HG03442 (cell line): ENCODE measurements around the gene USF2.

Experiments used
- ATAC-seq: cut with Tn5 transposase; IDR thresholded peaks from one replicate; pipeline ENCODE4 v1.9.1; 2021; ENCODE audit warnings: mild to moderate bottlenecking, moderate library complexity; ENCODE audit not compliant: unreplicated experiment

Gene USF2

DNA sequence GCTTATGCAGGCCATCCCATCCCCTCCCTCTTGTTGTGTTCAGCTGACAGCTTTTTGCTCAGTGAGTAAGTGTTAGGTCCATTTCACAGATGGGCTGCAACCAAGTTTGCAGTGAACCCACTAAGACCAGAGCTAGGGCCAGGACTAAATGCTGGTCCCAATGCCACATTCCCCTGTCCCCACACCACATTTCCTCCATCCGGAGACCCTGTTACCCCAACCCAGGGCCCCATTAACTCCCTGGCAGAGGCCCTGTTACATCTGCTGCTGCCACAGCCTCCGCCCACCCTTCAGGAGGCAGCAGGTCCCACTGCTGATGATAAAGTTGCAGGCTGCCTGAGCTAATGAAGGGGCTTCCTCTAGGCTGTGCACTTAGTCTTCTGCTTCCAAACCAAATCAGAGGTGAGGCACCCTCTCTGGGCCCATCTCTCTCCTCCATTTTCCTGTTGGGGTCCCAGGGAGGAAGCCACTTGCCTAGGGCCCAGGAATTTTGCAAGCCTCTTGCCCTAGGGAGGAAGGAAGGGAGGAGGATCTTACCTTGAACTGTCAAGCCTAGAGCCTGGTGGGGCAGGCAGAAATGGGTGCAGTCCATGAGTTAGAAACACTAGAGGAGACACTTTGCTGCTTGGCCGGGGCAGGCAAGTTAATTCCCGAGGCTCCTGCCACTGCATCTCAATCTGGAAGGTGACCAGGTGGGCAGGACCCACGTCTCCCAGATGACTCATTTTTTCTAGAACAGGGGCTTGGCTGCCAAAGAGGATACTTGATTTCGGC is 3.4 kb upstream of the USF2 start:
- ATAC-seq: no peak

DNA sequence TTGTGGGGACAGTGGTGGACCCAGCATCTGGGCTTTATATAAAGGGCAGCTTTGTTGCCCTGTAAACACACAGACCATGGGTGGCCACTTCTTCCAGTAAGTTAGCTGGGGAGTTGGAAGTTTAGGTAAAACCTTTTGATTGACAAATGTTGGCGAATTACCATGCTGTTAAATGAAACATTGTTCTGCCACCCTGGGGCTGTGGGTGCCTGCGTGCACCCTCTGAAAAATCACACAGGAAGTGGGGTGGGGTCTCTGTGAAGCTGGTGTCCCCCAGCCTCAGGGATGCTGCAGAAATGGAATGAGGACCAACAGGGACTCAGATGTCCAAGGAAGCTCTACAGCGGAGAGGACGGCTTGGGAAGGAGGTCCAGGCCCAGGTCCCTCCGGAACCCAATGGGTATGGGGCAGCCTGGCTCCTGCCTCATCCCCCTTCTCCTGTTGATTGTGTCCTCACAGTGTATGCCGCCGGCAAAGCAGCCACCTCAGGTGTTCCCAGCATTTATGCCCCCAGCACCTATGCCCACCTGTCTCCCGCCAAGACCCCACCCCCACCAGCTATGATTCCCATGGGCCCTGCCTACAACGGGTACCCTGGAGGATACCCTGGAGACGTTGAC is 2.8 kb upstream of the USF2 start:
- ATAC-seq: no peak

DNA sequence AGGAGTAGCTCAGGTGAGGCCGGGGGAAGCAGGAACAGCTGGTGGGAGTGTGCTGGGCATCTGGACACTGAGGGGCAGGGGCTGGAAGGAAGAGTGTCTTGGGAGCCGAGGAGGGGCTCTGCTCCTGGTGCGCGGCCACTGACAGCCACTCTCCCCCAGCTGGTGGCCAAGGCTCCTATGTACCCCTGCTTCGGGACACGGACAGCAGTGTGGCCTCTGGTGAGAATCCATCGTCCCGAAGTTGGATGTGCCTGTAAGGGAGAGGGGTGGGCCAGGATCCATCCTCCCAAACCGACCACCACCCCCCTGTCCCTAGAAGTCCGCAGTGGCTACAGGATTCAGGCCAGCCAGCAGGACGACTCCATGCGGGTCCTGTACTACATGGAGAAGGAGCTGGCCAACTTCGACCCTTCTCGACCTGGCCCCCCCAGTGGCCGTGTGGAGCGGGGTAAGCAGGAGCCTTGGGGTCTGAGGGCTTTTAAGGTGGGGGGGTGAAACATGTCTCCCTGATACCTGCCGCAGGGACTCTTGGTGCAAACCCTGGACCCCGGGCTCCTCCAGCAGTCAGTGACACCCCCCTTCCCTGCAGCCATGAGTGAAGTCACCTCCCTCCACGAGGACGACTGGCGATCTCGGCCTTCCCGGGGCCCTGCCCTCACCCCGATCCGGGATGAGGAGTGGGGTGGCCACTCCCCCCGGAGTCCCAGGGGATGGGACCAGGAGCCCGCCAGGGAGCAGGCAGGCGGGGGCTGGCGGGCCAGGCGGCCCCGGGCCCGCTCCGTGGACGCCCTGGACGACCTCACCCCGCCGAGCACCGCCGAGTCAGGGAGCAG is 2.0 kb upstream of the USF2 start:
- ATAC-seq: no peak

DNA sequence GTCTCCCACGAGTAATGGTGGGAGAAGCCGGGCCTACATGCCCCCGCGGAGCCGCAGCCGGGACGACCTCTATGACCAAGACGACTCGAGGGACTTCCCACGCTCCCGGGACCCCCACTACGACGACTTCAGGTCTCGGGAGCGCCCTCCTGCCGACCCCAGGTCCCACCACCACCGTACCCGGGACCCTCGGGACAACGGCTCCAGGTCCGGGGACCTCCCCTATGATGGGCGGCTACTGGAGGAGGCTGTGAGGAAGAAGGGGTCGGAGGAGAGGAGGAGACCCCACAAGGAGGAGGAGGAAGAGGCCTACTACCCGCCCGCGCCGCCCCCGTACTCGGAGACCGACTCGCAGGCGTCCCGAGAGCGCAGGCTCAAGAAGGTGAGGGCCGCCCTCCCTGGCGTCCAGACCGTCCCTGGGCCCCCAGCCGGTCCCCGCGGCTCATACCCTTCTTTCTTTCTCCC is 1.4 kb upstream of the USF2 start:
- no peak for ATAC-seq

DNA sequence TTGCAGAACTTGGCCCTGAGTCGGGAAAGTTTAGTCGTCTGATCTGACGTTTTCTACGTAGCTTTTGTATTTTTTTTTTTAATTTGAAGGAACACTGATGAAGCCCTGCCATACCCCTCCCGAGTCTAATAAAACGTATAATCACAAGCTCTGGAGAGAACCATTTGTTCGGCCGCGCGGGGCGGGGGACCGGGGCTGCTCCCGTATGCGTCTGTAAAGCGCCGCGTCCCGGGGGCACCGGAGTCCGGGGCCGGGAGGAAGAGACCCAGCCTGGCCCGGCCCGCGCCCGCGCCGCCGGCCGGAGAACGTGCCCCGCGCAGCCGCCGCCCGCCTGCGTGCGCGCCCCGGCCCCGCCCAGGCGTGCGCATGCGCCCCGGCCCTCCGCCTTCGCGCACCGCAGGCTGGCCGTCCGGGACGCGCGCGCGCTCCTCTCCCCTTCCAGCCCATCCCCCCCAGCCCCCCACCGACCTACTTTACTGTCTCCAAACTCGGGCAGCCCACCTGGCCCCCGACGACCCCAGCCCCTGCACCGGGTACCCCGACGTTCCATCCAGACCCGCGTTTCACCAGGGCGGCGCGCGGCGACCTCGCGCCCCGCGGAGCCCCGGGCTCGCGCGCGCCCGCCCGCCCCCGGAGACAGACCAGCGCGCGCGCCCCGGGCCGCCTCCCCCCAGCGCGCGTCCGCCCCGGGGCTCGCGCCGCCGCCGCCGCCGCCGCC is 785 bp upstream of the USF2 start:
- ATAC-seq: peak; percentile 41

DNA sequence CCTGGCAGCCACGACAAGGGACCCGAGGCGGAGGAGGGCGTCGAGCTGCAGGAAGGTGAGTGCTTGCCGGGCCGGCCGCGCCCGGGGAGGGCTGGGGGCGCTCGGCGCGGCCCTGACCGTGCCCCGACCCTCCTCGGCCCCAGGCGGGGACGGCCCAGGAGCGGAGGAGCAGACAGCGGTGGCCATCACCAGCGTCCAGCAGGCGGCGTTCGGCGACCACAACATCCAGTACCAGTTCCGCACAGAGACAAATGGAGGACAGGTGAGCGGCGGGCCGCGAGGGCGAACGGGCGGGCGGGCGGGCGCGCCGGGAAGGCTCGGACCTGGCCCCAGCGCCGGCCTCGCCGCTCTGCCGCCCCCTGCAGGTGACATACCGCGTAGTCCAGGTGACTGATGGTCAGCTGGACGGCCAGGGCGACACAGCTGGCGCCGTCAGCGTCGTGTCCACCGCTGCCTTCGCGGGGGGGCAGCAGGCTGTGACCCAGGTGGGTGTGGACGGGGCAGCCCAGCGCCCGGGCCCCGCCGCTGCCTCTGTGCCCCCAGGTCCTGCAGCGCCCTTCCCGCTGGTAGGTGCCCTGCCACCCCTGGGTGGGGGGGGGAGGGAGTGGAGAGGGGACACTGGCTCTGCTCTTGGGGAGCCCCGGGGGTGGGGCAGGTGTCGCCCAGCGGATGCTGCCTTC is 816 bp downstream of the USF2 start:
- ATAC-seq: peak; percentile 55

DNA sequence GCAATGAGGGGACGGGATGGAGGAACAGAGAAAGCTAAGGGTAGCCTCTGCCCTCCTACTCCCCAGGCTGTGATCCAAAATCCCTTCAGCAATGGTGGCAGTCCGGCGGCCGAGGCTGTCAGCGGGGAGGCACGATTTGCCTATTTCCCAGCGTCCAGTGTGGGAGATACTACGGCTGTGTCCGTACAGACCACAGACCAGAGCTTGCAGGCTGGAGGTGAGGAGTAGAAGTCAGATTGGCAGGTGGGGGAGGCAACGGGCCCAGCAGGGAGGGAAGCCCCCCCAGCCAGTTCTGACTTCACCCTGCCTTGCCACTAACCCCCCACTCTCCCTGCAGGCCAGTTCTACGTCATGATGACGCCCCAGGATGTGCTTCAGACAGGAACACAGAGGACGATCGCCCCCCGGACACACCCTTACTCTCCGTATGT is 1.6 kb downstream of the USF2 start:
- ATAC-seq: no peak

DNA sequence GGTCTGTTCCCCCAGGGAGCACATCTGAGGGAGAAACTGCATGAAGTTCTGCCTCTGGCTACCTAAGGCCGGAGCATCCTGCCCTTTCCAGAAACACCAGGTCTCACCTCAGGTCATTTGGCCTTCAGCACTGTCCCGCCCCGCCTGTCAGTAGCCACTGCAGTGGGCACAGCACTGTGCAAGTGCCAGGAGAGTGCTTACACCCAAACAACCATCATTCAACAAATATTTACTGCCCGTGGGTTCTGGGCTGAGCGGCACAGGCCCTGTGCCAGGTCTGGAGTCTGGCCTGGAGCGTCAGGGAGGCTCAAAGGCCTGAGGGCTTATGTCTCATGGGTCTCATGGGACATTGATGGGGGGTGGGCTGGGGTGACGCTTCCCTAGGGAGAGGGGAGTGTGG is 2.8 kb downstream of the USF2 start:
- no peak for ATAC-seq

DNA sequence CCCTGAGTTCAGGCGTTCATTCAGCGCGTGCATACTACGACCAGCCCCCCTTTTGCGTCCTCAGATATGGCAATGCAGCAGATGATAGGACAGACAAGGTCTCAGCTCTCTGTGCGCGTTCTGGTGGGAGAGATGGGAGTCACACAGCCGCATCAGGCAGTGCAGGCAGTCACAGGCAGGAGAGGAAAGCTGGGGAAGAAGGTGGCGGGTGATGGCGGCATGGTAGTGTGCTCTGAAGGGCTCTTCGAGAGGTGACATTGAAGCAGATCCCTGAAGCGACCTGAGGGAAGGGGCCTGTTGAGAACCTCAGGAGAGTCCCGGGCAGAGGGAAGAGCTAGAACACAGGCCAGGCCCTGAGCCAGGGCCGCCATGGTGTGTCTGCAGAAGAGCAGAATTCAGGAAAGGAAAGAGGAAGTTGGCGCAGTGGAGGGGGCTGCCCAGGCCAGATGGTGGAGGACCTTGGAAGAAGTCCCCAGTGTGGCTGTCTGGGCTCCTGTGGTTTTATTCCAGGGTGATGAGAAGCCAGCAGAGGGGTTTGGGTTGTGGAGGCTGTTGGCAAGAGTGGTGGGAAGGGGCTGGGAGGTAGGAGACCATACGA is 3.5 kb downstream of the USF2 start:
- ATAC-seq: no peak

DNA sequence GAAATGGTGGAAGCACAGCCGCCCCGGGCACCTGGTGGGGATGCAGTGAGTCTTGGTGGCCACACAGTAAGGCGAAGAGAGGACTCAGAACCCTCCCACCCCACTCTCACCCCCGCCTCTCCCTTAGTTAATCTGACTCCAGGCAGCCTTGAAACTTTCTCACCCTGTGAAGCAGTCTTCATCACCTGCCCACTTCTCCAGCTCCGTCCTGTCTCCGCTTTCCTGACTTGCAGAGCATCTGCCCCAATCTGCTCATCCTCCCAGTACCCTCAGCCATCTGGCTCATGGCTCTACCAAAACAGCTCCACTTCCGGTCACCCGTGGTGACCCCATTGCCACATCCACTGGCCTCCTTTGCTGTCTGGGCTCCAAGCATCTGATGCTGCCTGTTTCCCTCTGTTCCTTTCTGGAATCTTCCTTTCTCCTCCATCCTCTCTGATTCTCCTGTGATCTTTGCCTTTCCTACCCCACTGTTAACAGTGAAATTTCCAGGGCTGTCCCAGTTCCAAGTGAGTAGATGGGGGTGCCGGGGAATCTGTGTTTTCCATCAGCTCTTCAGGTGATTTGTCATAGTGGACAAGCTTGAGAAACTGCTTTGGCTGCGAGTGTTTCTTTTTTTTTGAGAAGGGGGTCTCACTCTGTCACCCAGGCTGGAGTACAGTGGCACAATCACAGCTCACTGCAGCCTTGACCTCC is 4.3 kb downstream of the USF2 start:
- ATAC-seq: no peak

DNA sequence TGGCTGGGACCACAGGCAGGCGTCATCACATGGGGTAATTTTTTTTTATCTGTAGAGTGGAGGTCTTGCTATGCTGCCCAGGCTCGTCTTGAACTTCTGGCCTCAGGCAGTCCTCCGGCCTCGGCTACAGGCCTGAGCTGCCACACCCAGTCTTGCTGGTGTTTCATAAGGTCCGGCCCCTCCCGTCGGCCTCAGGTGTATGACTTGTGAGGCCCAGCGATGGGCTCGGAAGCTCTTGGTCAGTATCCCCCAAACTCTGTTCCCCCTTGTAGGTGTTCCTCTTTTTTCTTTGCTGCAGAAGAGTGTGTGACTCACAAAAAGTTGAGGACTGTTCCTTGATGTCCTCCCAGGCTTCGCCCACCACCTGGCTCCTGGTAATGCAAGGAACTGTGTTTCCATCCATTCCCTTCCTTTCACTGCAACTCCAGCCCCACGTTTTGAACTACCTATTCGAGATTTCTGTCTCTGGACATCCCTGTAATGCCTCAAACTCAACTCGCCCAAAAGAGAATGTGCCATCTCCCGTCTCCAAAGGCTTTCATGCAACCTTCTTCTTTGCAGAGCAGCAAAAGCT is 5.0 kb downstream of the USF2 start:
- ATAC-seq: no peak

DNA sequence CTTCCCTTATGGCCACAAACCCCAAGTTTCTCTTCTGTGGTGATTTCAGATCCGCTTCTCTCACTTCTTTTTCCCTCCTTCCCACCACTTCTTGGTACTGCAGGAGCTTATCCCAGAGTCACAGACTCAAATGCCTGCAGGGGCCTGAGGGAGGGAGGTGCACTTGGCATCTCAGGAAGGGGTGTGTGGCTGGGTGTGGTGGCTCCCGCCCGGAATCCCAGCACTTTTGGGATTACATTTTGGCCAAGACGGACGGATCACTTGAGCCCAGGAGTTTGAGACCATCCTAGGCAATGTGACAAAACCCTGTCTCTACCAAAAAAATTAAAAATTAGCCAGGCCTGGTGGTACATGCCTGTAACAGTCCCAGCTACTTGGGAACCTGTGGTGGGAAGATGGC is 5.6 kb downstream of the USF2 start:
- no peak for ATAC-seq

DNA sequence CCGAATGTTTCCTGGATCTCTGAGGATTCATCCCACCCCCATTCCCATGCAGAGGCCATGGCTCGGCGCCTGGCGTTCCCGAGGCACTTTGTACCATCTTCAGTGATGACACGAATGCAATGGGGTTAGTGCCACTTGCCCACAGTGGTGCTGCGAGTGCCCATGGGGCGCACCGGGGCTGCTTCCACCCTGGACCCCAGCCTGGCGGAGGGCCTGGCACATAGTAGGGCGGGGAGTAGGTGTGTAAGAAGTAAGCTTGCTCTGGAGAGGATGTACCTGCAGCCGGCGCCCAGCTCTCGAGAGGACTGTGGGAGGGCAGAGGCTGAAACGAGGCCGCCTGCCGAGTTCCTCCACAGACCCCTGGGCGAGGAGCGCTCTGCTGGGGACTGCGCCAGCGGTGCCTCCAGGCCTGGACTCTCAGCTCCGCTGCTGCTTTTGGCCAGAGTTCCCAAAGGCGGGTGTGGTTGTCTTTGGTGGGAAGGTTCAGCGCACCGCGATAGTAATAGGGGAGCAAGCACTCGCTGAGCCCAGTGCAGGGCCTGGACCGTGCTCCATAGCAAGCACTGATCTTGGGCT is 8.0 kb downstream of the USF2 start:
- ATAC-seq: no peak

DNA sequence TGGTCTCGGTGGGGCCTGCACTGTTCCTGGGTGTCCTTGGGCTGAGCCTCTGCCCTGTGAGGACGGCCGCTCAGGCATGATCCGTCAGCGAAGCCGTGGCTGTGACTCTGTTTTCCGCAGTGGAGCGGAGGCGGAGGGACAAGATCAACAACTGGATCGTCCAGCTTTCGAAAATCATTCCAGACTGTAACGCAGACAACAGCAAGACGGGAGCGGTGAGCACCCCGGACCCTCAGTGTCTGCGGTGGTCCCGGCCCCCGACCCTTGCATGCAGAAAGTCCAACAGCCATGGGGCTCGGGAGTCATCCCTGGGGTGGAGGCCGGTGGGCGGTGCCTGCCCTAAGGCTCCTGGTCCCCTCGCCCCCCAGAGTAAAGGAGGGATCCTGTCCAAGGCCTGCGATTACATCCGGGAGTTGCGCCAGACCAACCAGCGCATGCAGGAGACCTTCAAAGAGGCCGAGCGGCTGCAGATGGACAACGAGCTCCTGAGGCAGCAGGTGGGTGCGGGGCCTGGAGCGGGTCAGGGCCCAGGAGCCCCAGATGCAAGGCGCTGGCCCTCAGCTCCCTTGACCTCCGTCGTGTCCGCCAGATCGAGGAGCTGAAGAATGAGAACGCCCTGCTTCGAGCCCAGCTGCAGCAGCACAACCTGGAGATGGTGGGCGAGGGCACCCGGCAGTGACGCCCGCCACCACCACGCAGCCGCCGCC is 10.0 kb downstream of the USF2 start:
- no peak for ATAC-seq

DNA sequence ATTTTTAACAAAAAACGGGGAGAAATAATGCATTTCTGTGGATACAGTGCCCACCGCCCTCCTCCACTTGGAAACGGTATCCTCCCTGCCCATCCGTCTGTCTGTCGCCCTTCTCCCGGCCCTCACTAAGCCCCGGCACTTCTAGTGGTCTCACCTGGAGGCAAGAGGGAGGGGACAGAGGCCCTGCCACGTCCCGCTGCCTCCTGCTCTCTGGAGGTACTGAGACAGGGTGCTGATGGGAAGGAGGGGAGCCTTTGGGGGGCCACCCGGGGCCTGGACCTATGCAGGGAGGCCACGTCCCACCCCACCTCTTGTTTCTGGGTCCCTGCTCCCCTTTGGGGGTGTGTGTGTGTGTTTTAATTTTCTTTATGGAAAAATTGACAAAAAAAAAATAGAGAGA is 10.6 kb downstream of the USF2 start:
- no peak for ATAC-seq

DNA sequence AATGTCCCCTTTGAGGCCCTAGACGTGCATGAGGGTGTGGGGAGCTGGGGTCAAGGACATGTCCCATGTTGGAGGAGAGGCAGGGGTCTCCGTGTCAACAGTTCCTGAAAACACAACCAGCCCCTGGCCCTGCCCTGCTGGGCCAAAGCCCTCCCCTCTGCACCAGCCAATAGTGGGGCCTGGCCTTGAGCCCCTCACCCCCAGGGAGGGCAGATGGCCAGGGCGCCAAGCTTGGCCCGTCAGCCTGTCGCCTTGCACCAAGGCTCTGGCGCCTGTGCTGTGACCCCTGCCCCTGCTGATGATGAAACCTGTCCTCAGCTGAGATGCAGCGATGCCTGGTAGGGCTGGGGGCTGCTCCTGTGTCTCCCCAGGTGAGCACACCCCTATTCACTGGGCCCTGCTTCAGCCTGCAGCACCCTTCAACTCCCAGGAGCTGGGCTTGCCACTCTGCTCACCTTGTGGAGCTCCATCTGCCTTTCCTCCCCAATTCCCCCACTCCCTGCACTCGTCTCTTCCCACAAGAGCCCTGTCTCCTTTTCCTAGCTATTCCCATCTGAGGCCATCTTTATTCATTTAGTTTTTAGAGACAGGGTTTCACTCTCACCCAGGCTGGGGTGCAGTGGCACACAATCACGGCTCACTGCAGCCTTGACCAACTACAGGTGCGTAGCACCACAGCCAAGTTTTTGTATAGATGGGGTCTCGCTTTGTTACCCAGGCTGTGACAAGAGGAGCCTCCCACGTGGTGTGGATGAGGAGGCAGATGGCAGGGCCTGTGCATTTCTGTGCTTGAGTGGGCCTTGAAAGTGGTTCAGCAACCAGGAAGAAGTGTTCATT is 11.4 kb downstream of the USF2 start:
- ATAC-seq: no peak

DNA sequence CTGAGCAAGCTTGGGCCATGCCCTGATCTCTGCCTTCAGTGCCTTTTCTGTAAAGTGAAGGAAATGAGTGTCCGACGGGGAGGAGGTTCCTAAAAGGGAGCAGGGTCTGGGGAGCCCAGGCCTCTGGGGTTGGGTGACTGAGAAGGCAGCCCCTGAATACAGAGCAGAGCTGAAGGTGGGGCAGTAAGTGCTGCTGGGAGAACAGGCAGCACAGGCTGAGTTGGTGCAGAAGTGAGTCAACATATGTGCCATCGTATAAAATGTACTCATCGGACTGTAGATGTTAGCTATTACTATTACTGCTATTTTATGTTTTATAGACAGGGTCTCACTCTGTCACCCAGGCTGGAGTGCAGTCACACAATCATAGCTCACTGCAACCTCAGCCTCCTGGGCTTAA is 12.5 kb downstream of the USF2 start:
- ATAC-seq: no peak
